ENCODE results near the gene TRIP4. TPM values are rescaled to one million over a fixed set of nuclear protein-coding genes. Genes with fewer than 3 reads are reported as not detected.

Gene TRIP4
- total RNA-seq, 2 experiments from 2014 or later: 9.3 to 21.0 TPM

DNA sequence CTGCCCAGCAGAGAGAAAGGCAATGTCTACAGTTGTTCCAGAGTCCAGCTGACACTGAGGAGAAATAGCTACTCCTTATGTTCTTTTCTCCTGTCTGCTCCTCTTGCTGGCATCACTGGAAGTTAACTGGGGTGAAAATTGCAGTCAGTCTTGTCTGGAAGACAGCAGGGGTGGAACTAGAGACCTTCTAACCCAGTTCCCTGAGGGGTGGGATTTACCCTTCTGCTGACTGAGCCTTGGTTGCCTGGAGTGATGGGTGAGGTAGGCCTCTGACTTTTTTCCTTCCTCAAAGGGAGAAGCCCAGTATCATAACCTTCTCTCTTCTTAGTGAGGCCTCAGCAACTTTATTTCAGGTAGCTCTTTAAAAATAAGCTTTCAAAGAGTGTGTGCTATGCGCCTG, 88.9 kb downstream of the TRIP4 start:
- BruUV-seq (replicated peaks): no TSS peak
- ChIA-PET CTCF (ENCODE audit: unreplicated experiment) (no interaction called here), POLR2A (interaction anchor here (0.8 to 2.4 kb wide), 3 partner anchors 8 to 609 kb away, joined by 3 to 7 read pairs (median 3); partner anchors contain the start of gene ZNF609)
- H3K4me1 ChIP-seq (ENCODE audit: insufficient read depth, low read length, poor library complexity, severe bottlenecking): peaks cover 11% of the 10 kb centered on the region
- no peak overlapping the region for H3K4me2 ChIP-seq (ENCODE audit: low read length)
- peaks cover 4% of the 10 kb centered on the region; the same call in 1 of the 2 replicates for H3K79me2 ChIP-seq (ENCODE audit: insufficient read depth, low read depth, low read length)
- DNase-seq (ENCODE audit: low spot score): no peak
- no peak overlapping the region for H3K27ac ChIP-seq (ENCODE audit: low read depth, low read length, poor library complexity, severe bottlenecking)
- no peaks in the 10 kb centered on the region for H3K9me3 ChIP-seq (ENCODE audit: low read length)
- H3K4me3 ChIP-seq (ENCODE audit: low read depth, low read length, poor library complexity, severe bottlenecking): no peak overlapping the region
- no peak overlapping the region for H2AFZ ChIP-seq (ENCODE audit: low read length)
- TF ChIP-seq CTCF (conservative IDR thresholded peaks at IDR 0.05; ENCODE audit: low read length): no peak
- TF ChIP-seq EZH2phosphoT487 (IDR thresholded peaks at IDR 0.05; ENCODE audit: borderline replicate concordance, low read depth, low read length): no peak
- intact Hi-C loops (cut with micrococcal nuclease; ENCODE audit: unreplicated experiment): no loop called here
- peaks cover 7% of the 10 kb centered on the region; the same call in 1 of the 2 replicates for H4K20me1 ChIP-seq (ENCODE audit: insufficient read depth, low read length)
- no peaks in the 10 kb centered on the region for H3K9me2 ChIP-seq (ENCODE audit: insufficient read depth, low read length)
- peaks cover 6% of the 10 kb centered on the region; the same call in 1 of the 2 replicates for H3K36me3 ChIP-seq (ENCODE audit: insufficient read depth, low read length)

DNA sequence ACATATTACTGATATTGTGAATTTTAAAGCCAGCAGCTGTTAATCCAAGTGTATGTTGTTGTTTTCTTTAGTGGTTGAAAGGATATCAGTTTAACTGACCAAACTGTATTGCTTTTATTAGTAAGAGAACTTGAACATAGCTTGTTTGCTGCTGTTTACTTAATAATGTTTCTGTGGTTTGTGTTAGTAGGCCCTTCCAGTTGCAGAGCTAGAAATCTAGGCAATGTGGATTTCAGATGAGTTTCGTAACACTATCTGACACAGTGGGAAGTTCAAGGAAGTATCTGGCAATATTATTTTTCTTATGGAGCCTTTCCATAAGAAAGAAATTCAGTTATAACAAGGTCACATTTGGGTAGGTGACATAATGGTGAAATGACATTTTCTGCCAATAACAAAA, 91.2 kb downstream of the TRIP4 start:
- Histone ChIP-seq H3K27ac (ENCODE audit: low read depth, low read length, poor library complexity, severe bottlenecking) (no peak overlapping the region), H3K4me3 (ENCODE audit: low read depth, low read length, poor library complexity, severe bottlenecking) (no peak overlapping the region), H3K9me3 (ENCODE audit: low read length) (no peaks in the 10 kb centered on the region), H3K4me1 (ENCODE audit: insufficient read depth, low read length, poor library complexity, severe bottlenecking) (peaks cover 11% of the 10 kb centered on the region), H3K9me2 (ENCODE audit: insufficient read depth, low read length) (no peaks in the 10 kb centered on the region), H3K79me2 (ENCODE audit: insufficient read depth, low read depth, low read length) (peaks cover 4% of the 10 kb centered on the region; the same call in 1 of the 2 replicates), H3K4me2 (ENCODE audit: low read length) (no peak overlapping the region), H2AFZ (ENCODE audit: low read length) (no peak overlapping the region), H3K36me3 (ENCODE audit: insufficient read depth, low read length) (peaks cover 18% of the 10 kb centered on the region), H4K20me1 (ENCODE audit: insufficient read depth, low read length) (peaks cover 7% of the 10 kb centered on the region; the same call in 1 of the 2 replicates)
- no peak for DNase-seq (ENCODE audit: low spot score)
- ChIA-PET CTCF (ENCODE audit: unreplicated experiment) (no interaction called here), POLR2A (interaction anchor here (0.7 kb wide), 1 partner anchor 22 kb away, joined by 3 read pairs; no protein-coding TSS in a partner anchor)
- intact Hi-C loops (cut with micrococcal nuclease; ENCODE audit: unreplicated experiment): no loop called here
- TF ChIP-seq CTCF (conservative IDR thresholded peaks at IDR 0.05; ENCODE audit: low read length) (no peak), EZH2phosphoT487 (IDR thresholded peaks at IDR 0.05; ENCODE audit: borderline replicate concordance, low read depth, low read length) (no peak)
- BruUV-seq (replicated peaks): no TSS peak

DNA sequence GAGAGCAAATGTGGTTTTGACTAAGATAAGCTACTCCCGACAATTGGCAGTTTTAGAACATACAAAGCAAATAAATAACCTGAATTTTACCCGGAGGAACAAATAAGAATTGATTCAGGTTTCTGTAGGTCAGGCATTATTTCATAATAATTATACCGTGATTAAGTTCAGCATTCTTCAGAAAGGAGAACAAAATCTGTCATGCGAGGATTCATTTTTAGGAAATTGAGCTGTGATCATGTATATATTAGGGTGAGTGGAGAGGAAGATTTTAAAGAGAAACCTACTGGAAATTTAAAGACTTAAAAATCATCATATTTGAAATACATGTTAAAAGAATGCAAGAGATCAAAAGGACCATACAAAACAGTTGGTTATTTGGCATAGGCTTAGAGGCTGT, 93.3 kb downstream of the TRIP4 start:
- Histone ChIP-seq H3K4me3 (ENCODE audit: low read depth, low read length, poor library complexity, severe bottlenecking) (no peak overlapping the region), H3K9me3 (ENCODE audit: low read length) (no peaks in the 10 kb centered on the region), H3K79me2 (ENCODE audit: insufficient read depth, low read depth, low read length) (no peaks in the 10 kb centered on the region; the same call in 1 of the 2 replicates), H3K4me1 (ENCODE audit: insufficient read depth, low read length, poor library complexity, severe bottlenecking) (peaks cover 6% of the 10 kb centered on the region), H3K4me2 (ENCODE audit: low read length) (no peak overlapping the region), H4K20me1 (ENCODE audit: insufficient read depth, low read length) (peaks cover 4% of the 10 kb centered on the region; the same call in 1 of the 2 replicates), H3K36me3 (ENCODE audit: insufficient read depth, low read length) (peaks cover 18% of the 10 kb centered on the region), H2AFZ (ENCODE audit: low read length) (no peak overlapping the region), H3K9me2 (ENCODE audit: insufficient read depth, low read length) (no peaks in the 10 kb centered on the region), H3K27ac (ENCODE audit: low read depth, low read length, poor library complexity, severe bottlenecking) (no peak overlapping the region)
- BruUV-seq (replicated peaks): no TSS peak
- ChIA-PET CTCF (ENCODE audit: unreplicated experiment) (no interaction called here), POLR2A (no interaction called here)
- TF ChIP-seq CTCF (conservative IDR thresholded peaks at IDR 0.05; ENCODE audit: low read length) (no peak), EZH2phosphoT487 (IDR thresholded peaks at IDR 0.05; ENCODE audit: borderline replicate concordance, low read depth, low read length) (no peak)
- no peak for DNase-seq (ENCODE audit: low spot score)
- intact Hi-C loops (cut with micrococcal nuclease; ENCODE audit: unreplicated experiment): no loop called here
